Articular chondrocyte of knee joint (primary cell): ENCODE results near the gene ZNF726. TPM values are rescaled to one million over a fixed set of nuclear protein-coding genes. Genes with fewer than 3 reads are reported as not detected.

ENCODE experiments used
- total RNA-seq: library from RNA; depleted of rRNA; stranded (reverse); fragments of >200 nt; gene quantifications from 2 replicates; pipeline ENCODE4 v1.2.3, GENCODE V29; 2012

The ZNF726 gene
- total RNA-seq = 2.8 and 5.1 TPM in 2 replicates

GRCh38 chr19:23914402-23915286 is at the start of gene ZNF726:
TSS of gene ZNF726 (plus strand) at chr19:23914886. CDS start at chr19:23914995, 109 bp downstream.

Other genes with a start within 250 kb of the ZNF726 start
- 7.8 and 13.7 TPM in 2 replicates for gene ZNF675, start 227.7 kb upstream of the ZNF726 start, total RNA-seq
- 1.3 and 2.3 TPM in 2 replicates for gene ZNF681, start 156.0 kb upstream of the ZNF726 start, total RNA-seq
- 20.0 and 21.1 TPM in 2 replicates for gene ZNF254, start 172.3 kb downstream of the ZNF726 start, total RNA-seq